Erythroblast (primary cell): Measurements from ENCODE around the gene KCNK6.

Source experiments
- GATA1 ChIP-seq: IDR thresholded peaks from 2 replicates; pipeline ENCODE4 v1.6.1; 2011; ENCODE audit warnings: low read depth, mild to moderate bottlenecking, control low read depth, low read length, moderate library complexity
- POLR2A ChIP-seq: IDR thresholded peaks from 2 replicates; pipeline ENCODE4 v1.6.1; 2011; ENCODE audit warnings: mild to moderate bottlenecking, low read length

DNA sequence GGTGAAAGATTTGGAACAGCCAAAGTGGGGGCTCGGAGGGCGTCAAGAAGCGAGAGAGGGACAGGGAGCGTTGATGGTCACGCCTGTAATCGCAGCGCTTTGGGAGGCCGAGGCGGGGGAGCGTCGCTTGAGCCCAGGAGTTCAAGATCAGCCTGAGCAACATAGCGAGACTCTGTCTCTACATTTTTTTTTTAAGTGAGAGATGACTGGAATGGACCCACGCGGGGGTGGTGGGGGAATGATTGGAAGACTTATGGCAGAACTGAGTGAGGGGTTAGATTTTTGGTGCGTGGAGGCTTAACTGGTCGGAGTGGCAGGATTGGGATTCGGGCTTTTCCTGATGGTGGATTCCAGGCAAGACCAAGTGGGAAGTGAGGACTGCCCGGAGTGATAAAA lies 55.5 kb downstream of the KCNK6 start:
- TF ChIP-seq POLR2A (no peak), GATA1 (no peak)
